ENCODE measurements around the gene TMEM203. TPM values are rescaled to one million over a fixed set of nuclear protein-coding genes. Genes with fewer than 3 reads are reported as not detected.

Gene TMEM203
- total RNA-seq, 1 experiment from 2014 or later: 35.5 TPM

- no peaks in the 10 kb centered on the region for H3K79me2 ChIP-seq (ENCODE audit: insufficient read depth, low read length)
- no peak overlapping the region for H2BK12ac ChIP-seq (ENCODE audit: insufficient read length, low read depth, low read length)
- no peak overlapping the region for H3K9ac ChIP-seq (ENCODE audit: extremely low read depth, insufficient read length, low read length)
- no peak overlapping the region for H4K8ac ChIP-seq (replicated peaks; ENCODE audit: insufficient read length, low read depth, low read length)
- H3K14ac ChIP-seq (ENCODE audit: insufficient read depth, low read length): no peak overlapping the region
- H3K27me3 ChIP-seq (ENCODE audit: insufficient read depth, low read length): no peaks in the 10 kb centered on the region
- Mint-ChIP-seq H3K27ac (peak overlapping the region in 2 of 3 experiments; percentile 34 to 76; a peak in 2 of 7 replicates), H3K4me1 (peaks cover 12 to 20% of the 10 kb centered on the region in 2 experiments), H3K9me3 (no peaks in the 10 kb centered on the region), H3K27me3 (ENCODE audit: low read depth) (peaks cover 7% of the 10 kb centered on the region), H3K36me3 (ENCODE audit: insufficient read depth in 1 of 3, low read depth in 3 of 3) (peaks cover 0 to 5% (median 0%) of the 10 kb centered on the region in 3 experiments; a peak in 3 of 7 replicates), H3K4me3 (no peak overlapping the region)
- no peak overlapping the region for H3K23ac ChIP-seq (ENCODE audit: insufficient read length, low read depth, low read length)
- H2BK15ac ChIP-seq (ENCODE audit: low read depth, low read length): no peak overlapping the region
- H4K91ac ChIP-seq (ENCODE audit: insufficient read length, low read depth, low read length): no peak overlapping the region
- H3K18ac ChIP-seq (ENCODE audit: insufficient read length, low read depth, low read length): no peak overlapping the region
- no peak overlapping the region for H2AK5ac ChIP-seq (ENCODE audit: insufficient read length, low read length)
- peaks cover 3% of the 10 kb centered on the region; the same call in 1 of the 2 replicates for H3K4me1 ChIP-seq (ENCODE audit: insufficient read depth, low read length)
- H2AFZ ChIP-seq (ENCODE audit: low read length): no peak overlapping the region
- TF ChIP-seq CTCF (conservative IDR thresholded peaks at IDR 0.05): peak; percentile 52
- no peaks in the 10 kb centered on the region for H3K23me2 ChIP-seq (ENCODE audit: insufficient read length, low read depth, low read length, poor library complexity, severe bottlenecking)
- H4K5ac ChIP-seq (ENCODE audit: insufficient read length, low read depth, low read length): no peak overlapping the region
- no peak overlapping the region for H2BK5ac ChIP-seq (ENCODE audit: insufficient read length, low read length)
- no peak overlapping the region for H3T11ph ChIP-seq (ENCODE audit: low read length)
- no peaks in the 10 kb centered on the region for H4K20me1 ChIP-seq (ENCODE audit: control insufficient read depth, insufficient read depth, insufficient read length)
- H2BK120ac ChIP-seq (ENCODE audit: low read depth, low read length, poor library complexity, severe bottlenecking): no peak overlapping the region
- no CpG with 5 or more reads among the region's 35 CpGs for WGBS (ENCODE audit: extremely low coverage, insufficient read length, low lambda C conversion rate)
- no peaks in the 10 kb centered on the region for H3K79me1 ChIP-seq (ENCODE audit: insufficient read depth, low read depth, low read length, poor library complexity, severe bottlenecking)
- H3K56ac ChIP-seq (ENCODE audit: insufficient read length, low read depth, low read length): no peak overlapping the region
- no peak overlapping the region for H2BK20ac ChIP-seq (ENCODE audit: low read depth, low read length, poor library complexity, severe bottlenecking)
- H3K27ac ChIP-seq (ENCODE audit: insufficient read length, low read depth, low read length): no peak overlapping the region
- no peak overlapping the region for H3K4ac ChIP-seq (ENCODE audit: low read depth, low read length)
- DNase-seq: peak; percentile 68
- no peak overlapping the region for H3K4me2 ChIP-seq (ENCODE audit: insufficient read depth, insufficient read length, low read length)
- no peaks in the 10 kb centered on the region for H3K9me3 ChIP-seq (ENCODE audit: control insufficient read depth, low read depth, low read length)
Observed at GRCh38 chr9:137235424-137236237, 30.2 kb upstream of the TMEM203 start.
